Ramos (cell line): Measurements from ENCODE around the gene CFAP57.
"Not testable (repeated sequence)": the region's sequence is repeated elsewhere in the genome, so short reads cannot be mapped to it uniquely, and the experiment has no call there.

Source experiments
- in situ Hi-C: fragments of 300-500 bp; cut with MboI; formaldehyde crosslinking; loops from one replicate; pipeline ENCODE4 v1.14.3; 2022; ENCODE audit warnings: low sequenced_read_pairs; ENCODE audit not compliant: unreplicated experiment

The CFAP57 gene

DNA sequence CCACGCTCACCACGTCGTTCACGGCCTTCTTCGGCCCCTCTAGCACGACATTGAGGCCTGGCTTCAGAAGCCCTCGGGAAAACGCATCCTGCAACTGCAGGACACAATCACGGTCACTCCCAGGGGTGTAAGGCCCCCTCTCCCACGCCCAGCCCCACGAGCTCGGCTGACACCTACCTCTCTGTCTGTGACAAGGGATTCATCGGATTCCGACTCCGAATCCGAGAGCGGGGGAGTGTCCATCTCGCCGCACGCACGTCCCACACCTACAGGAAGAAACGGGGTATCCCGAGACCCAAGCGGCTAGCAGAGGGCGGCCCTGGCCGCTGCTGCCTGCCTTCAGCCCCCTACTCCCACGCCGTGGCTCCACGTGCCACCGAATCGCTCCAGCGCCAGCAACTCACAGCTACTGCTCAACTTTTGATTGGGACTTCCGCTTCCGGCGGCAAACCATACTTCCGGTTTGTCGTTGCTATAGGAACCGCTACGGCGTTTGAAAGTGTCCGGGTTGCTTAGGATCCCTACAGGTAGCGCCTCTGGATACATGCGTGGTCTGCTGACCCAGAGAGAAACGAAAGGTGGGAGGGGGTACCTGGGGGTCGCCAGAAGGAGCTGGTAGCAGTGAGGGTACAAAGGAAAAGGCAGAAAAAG lies at the start of gene CFAP57, which contains the start of gene EBNA1BP2:
CFAP57 (plus strand) TSS at position 455 of the 651 bp plus-strand sequence. CDS start 424 bp downstream, outside the sequence.
EBNA1BP2 (minus strand) TSS at position 415 of the 651 bp plus-strand sequence; CDS start at position 243, 172 bp downstream.
- in situ Hi-C loops: no loop called here

DNA sequence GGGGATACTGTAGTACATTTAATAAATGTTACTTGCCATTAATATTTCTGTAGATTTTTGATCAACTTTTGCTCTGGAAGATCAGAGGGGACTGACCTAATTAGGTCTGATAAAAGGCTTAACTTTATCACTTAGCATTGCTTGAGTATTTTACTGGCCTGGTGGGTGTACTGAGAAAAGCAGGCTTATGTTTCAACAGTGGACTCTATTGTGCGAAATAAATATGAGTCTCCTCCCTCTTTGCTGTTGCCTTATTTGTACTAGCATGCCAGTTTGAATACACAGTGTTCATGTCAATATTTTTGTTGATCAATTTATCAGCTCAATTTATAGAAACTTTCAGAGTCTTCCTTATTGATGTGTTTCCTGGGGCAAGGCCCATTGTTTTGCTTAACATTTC lies 49.1 kb upstream of the CFAP57 start:
- in situ Hi-C loops: no loop called here

DNA sequence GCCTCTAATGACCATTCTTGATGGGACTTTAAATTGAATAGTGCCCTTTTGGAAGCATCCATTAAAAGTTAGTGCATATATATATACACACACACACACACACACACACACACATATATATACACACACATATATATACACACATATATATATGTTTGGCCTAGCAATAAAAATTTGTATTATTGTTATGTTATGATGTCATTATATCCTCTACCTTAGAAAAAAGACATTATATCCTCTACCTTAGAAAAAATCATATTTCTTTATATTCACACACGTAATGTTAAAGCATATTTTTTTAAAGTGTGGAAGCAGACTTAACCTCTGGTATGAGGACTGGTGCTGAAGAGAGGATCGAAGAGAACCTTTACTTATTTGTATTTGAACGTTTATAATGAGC lies 43.3 kb upstream of the CFAP57 start:
- in situ Hi-C loops: no loop called here

DNA sequence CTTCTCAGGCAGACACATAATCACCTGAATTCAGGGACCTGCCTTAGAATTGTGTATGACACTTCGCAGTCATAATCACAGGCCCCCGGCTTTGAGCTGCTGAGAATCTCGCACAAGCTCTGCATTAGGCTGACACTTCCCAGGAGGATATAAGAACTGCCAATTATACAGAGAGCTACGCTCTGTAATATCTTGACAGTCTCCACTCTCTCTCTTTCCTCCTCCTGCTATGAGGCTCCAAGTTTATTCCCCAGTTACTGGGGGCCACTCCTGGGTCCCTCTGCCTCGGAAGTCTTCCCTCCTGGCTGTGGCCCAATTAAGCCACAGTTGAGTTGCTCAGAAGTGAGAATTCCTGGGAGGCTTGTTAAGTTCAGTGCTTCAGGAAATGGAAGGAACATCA lies 42.7 kb upstream of the CFAP57 start:
- in situ Hi-C loops: no loop called here

DNA sequence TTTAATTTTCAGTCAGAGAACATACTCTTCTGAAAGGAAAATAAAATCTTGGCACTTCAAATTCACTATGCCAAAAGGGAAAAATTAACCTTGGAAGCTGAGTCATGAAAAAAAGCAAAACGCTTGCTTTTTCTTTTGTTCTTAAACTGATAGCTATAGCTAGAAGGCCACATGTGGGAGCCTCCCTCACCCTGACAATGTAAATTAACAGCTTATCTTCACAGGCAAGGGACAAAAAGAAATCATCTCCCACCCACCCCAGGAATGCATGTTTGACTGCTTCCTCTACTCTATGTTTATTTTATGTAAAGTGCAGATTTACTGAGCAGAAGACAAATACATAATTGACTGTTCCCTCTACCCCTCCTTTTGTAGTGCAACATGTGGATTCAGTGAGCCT lies 38.1 kb upstream of the CFAP57 start:
- in situ Hi-C loops: no loop called here

DNA sequence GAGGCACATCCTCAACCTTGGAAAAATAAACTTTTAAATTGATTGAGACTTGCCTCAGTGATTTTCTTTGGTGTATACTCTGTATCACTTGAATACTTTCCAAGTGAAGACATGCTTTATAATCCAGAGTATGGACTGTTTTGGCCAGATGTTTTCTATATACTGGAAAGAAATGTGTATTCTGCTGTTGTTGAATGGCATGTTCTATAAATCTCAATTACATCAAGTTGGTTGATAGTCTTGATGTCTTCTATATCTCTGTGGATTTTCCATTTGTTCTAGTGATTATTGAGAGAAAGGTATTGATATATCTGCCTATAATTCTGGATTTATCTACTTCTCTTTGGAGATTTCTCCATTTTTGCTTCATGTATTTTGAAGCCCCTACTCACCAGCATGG lies 37.5 kb upstream of the CFAP57 start:
- in situ Hi-C loops: no loop called here

DNA sequence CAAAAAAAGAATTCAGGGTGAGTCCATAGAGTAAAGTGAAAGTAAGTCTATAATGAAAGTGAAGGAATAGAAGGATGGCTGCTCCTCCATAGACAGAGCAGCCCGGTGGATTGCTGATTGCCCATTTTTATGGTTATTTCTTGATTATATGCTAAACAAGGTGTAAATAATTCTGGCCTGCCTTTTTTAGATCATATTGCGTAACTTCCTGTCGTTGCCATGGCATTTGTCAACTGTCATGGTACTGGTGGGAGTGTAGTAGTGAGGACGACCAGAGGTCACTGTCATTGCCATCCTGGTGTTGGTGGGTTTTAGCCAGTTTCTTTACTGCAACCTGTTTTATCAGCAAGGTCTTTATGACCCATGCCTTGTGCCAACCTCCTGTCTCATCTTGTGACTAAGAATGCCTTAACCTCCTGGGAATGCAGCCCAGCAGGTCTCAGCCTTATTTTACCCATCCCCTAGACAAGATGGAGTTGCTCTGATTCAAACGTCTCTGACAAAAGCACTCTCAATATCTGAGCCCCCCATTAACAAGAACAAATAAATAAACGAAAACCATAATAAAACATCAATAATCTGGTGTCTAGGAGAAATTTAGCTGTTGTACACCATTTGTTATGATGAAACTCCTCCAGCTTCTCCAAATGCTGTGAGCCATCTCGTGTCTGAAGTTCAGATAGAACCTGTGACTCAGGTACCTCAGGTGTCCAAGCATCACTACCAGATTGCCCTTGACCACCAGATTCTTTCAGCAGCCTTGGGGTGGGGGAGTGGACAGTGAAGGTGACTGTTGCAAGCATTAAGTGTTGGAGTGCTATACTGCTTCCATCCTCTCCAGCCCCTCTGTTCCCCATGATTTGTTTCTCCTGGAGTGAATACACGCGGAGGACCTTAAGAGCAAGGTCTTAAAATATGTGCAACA lies 36.0 kb upstream of the CFAP57 start:
- in situ Hi-C loops: no loop called here

DNA sequence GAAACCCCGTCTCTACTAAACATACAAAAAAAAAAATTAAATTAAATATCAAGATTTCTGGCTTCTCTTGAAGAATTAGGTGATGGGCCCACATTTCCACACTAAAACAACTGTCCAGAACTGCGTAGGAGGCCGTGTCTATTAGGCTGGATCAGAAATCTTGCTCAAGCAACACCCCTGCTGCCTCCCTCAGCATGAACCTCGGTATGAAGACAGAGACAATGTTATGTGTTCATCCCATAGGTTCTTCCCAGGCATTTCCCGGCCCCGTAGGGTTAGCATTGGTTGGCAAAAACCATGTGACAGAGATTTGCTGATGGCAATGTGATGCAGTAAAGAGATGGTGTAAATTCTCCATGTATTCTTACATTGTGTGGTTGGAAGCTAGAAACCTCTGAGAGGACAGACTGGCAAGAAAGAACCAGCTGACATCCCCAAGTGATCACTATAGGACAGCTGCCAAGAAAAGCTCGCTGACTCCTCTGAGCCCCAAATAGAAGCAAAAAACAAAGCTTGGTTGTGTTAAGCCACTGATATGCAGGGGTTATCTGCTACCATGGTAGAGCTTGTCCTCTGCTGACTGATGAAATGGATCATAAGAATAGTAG lies 34.6 kb upstream of the CFAP57 start:
- in situ Hi-C loops: no loop called here

DNA sequence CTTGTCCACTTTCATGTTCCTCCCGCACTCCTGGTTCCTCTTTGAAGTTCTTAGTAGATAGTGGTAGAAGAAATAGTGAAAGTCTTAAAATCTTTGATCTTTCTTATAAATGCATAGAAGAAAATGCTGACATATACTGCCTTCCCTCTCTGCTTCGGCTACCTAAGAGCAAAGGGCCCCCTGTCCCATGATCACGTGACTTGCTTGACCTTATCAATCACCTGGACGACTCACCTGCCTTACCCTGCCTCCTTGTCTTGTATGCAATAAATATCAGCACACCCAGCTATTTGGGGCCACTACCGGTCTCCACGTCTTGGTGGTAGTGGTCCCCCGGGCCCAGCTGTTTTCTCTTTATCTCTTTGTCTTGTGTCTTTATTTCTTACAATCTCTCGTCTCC lies 32.8 kb upstream of the CFAP57 start:
- in situ Hi-C loops: not testable (repeated sequence)

DNA sequence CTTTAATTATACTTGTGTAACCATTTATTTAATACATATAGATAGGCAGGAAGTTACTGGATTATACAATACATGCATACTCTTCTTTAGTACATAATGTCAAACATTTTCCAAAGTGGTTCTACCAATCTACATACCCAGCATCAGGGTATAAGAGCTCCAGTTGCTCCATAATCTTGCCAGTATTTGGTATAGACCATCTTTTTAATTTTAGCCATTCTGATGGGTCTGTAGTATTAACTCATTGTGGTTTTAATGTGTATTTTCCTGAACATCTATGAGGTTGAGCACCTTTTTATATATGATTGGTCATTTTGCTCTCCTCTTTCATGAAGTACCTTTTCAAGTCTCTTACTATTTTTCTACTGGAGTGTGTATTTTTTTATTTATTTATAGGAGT lies 32.1 kb upstream of the CFAP57 start:
- in situ Hi-C loops: no loop called here

DNA sequence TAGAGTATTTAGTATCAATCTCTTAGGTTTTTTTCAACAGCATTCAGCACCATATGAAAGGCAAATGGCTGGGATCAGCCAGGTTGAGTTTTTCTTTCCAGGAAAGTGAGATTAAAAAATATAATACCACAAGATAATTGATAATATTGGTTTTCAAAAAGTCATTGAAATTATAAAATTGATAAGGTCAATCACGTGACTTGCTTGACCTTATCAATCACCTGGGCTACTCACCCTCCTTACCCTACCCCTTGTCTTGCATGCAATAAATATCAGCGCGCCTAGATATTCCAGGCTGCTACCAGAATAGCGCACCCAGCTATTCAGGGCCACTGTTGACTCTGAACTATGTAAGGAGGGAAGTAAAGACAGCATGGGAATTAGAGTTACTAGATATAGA lies 31.5 kb upstream of the CFAP57 start:
- in situ Hi-C loops: no loop called here

DNA sequence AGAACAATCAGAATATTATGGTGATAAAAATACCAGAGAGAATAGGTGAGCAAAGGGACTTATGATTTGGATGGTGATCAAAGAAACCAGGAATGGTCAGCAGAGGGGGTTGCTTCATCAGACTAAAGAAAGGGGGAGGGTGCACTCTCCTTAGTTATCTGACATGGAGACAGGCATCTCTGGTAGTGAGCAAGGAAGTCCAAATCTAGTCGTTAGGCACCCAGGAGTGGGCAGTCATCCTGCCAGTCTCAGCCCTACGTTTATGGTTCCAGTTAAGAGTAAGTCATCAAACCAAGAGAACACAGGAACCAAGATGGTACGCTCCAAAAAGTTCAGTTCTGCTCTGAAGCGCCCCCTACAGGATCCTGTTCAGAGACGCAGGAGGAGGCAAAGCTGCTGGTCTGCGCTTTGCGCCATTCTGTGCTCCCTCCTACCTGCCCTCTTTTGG lies 28.7 kb upstream of the CFAP57 start:
- in situ Hi-C loops: no loop called here

DNA sequence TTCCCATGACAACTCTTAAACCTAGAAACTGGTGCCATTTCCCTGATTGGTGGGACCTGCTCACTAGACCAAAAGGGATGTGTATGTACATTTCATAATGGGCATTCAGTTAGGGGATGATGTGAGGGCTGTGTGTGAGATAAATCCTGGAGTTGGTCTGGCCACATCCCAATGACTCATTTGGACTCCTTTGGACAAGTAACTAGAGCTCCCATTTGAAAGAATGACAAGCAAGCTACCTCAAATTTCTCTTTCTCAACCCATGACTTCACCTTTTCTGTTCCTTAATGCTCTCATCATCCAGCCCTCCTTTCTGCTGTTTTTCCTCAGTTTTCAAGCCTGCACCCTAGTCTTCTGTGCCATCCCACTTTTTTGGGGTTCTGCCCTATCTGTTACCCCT lies 27.9 kb upstream of the CFAP57 start:
- in situ Hi-C loops: no loop called here

DNA sequence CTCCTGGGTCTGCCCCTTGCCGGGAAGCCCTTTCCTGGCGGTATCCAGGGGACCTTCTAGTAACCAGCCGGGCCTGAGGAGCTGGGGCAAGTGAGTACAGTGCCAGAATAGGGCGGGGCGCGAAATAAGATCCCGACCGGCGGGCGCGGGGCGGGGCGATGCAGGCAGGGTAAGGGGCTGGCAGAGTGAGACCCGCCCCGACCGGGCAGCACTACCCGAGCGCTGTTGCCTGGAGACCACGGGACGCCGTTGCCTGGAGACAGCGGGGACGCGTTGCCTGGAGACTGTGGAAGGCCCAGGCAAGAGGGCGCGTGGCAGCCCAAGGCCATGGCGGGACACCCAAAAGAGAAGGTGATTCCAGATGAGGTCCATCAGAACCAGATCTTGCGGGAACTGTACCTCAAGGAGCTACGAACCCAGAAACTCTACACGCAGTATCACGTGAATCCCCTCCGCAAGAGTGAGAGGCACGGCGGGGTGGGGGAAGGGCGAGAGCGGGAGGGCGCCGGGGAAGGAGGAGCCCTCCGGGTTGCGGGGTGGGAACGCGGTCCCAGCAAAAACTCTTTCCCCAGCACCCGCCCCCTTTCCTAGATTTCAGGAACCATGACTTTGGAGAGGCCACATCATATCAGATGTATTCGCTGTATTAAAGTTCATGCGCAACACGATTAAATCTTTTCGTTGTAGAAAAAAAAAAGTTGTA lies 24.4 kb upstream of the CFAP57 start:
- in situ Hi-C loops: no loop called here

DNA sequence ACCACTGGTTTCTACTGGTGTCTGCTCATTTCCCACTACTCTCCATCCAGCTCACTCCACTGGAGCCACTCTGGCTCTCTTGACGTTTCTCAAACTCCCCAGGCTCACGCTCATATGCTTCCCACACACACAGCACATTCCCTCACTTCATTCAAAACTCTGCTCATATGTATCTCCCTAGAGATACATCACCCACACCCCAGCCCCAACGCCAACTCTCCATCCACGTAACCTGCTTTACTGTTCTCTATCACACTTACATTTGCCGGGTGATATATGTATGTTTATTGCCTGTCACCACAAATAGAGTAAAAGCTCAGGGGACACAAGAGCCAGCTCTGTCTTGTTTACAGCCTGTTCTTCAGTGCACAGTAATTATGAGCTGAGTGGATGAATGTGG lies 22.2 kb upstream of the CFAP57 start:
- in situ Hi-C loops: no loop called here

DNA sequence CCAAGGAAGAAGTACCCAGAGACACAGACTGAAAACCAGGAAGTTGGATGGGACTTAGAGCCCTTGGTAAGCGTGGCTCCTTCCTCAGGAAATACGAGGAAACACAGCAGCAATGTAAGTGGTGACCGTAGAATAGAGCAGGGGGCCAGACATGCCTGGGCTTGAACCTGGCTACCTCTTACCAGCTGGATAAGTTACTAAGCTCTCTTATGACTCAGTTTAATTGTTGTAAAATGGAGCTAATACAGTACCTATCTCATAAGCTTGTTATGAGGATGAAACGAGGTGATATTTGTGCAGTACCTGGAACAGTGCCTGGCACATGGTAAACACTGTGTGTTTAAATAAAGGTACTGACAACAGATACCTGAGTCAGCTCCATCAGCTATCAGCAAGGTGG lies 19.3 kb upstream of the CFAP57 start:
- in situ Hi-C loops: no loop called here

DNA sequence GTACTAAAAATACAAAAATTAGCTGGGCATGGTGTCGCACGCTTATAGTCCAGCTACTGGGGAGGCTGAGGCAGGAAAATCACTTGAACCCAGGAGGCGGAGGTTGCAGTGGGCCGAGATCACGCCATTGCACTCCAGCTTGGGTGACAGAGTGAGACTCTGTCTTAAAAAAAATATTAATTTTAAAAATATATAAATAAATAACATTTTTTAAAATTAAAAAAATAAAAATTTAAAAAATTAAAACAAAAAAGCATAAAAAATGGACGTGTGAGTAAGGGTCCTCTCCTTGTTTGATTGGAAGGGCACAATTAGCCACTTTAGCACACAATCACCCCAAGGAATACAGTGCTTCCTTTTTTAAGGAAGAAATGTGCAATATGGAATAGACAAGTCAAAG lies 18.7 kb upstream of the CFAP57 start:
- in situ Hi-C loops: no loop called here

DNA sequence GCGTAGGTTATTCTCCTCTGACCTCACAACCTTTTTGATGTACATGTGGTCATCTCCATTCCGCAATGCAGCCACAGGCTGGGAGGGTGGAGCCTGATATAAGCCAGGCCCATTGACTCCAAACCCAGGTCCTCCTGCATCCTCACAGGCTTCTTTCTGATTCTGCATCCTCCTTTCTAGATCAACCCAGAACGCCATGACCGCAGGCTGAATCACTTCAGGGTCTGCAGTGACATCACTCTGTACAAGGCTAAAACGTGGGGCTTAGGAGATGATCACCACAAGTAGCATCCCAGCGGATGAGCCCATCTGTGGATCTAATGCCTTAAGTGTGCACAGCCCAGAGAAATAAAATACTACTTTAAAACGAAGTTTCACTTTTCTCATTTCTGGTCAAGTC lies 16.1 kb upstream of the CFAP57 start:
- in situ Hi-C loops: no loop called here

DNA sequence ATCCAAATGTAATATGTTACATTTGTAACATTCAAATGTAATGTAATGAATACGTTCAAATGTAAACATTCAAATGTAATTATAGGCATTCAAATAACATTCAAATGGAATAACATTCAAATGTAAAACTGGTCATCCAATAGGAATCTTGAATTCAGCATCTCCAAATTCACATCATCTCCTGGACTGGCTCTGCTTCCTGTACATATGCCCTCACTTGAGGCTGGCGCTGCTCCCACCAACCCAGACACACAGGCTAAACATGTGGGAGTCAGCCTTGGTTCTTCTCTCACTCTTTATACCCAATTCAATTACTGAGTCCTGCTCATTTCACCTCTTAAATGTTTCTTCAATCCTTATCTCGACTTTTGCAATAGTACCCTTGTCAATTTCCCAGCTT lies 7.0 kb upstream of the CFAP57 start:
- in situ Hi-C loops: no loop called here

DNA sequence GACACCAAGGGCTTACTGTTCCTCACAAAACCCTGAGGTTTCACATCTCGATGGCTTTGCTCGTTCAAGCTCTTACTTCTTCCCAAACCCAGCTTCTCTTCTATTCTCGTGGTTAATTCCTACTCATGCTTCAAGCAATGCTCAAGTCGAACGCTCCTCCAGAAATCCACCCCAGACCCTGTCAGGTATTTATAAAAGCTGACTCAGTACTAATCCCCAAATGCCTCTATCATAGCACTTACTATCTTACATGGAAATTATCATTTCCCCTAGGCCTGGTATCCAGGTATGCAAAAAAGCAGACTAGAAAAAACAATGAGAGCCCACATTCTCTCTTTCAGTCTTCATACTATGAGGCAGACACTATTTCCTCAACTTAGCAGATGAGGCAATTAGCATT lies 6.4 kb upstream of the CFAP57 start:
- in situ Hi-C loops: no loop called here
